SKM-1 (cell line): ENCODE data around the gene YBEY.
"Not testable (repeated sequence)": the region's sequence is repeated elsewhere in the genome, so short reads cannot be mapped to it uniquely, and the experiment has no call there.

ENCODE experiments used
- DNase-seq: peaks from one replicate; lab custom pipeline; 2025; ENCODE audit not compliant: unreplicated experiment; lab: John Stamatoyannopoulos, UW

YBEY gene

GRCh38 chr21:46299167-46299566 lies 13.0 kb downstream of the YBEY start:
- no peak for DNase-seq

GRCh38 chr21:46301759-46302158 lies 15.6 kb downstream of the YBEY start:
- DNase-seq, result no peak

GRCh38 chr21:46304437-46304836 lies 18.3 kb downstream of the YBEY start:
- no peak for DNase-seq

- no peak for DNase-seq
Observed at GRCh38 chr21:46304955-46305354, 18.8 kb downstream of the YBEY start.

GRCh38 chr21:46307625-46308024 lies 21.5 kb downstream of the YBEY start:
- DNase-seq, result no peak

GRCh38 chr21:46308431-46308830 lies 22.3 kb downstream of the YBEY start:
- DNase-seq, result no peak

GRCh38 chr21:46310260-46310659 lies 24.1 kb downstream of the YBEY start:
- not testable (repeated sequence) for DNase-seq

- no peak for DNase-seq
Observed at GRCh38 chr21:46311568-46311967, 25.4 kb downstream of the YBEY start.

- no peak for DNase-seq
Observed at GRCh38 chr21:46312949-46313348, 26.8 kb downstream of the YBEY start.

GRCh38 chr21:46314441-46315020 lies 28.4 kb downstream of the YBEY start:
- no peak for DNase-seq

- DNase-seq, result no peak
Observed at GRCh38 chr21:46316708-46317324, 30.7 kb downstream of the YBEY start.

- no peak for DNase-seq
Observed at GRCh38 chr21:46317710-46318463, 31.7 kb downstream of the YBEY start.

GRCh38 chr21:46318464-46318845 lies 32.3 kb downstream of the YBEY start:
- DNase-seq, result no peak

GRCh38 chr21:46319186-46319585 lies 33.0 kb downstream of the YBEY start:
- no peak for DNase-seq

- DNase-seq, result no peak
Observed at GRCh38 chr21:46320331-46320801, 34.2 kb downstream of the YBEY start.

GRCh38 chr21:46322351-46323226 lies 36.4 kb downstream of the YBEY start:
- DNase-seq, result no peak

GRCh38 chr21:46323227-46323709 lies 37.1 kb downstream of the YBEY start:
- DNase-seq, result peak; percentile 4

- DNase-seq, result peak; percentile 93
Observed at GRCh38 chr21:46323710-46324389, 37.7 kb downstream of the YBEY start, which contains the start of the genes C21orf58 and PCNT. C21orf58 (minus strand) TSS chr21:46323870; CDS start chr21:46322738, 1,132 bp downstream. PCNT (plus strand) TSS chr21:46324156; CDS start chr21:46324229, 73 bp downstream.

- DNase-seq, result peak; percentile 43
Observed at GRCh38 chr21:46324390-46325072, 38.4 kb downstream of the YBEY start.
